ENCODE data around the gene ECE1.

DNA sequence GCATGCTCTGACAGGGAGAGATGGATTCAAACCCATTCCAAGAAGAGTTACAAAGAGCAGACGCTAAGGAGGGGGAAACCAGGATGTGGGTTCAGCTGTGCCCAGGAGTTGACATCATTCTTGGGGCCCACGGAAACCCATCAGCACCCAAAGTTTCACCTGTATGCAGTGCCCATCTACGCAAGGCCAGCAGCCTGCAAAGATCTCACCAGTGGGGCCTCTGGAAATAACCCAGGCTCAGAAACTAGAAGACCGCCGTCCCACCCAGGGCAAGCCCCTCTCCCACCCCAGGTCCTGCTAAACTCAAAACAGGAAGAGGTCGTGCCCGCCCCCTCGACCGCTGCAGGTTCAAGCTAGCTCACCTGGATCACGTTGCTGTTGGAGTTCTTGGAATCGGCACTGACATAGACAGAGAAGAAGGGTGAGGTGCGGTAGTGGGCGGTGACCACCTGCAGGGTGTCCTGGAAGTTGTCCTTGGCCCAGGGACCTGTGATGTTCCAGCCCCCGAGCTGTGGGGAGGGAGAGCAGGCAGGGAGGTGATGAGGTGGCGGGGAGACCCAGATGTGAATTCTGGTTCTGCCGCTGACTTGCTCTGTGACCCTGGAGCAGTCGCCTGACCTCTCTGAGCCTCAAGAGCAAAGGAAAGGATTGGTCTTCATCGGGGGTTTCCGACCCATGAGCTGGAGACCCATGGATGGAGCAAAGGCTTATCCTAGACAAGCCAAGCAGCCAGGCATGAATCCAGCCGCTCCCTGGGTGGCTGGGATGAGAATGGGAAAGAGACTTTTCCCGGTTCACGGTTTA is 31.7 kb downstream of the ECE1 start:
- TF ChIP-seq ZNF274 (IDR thresholded peaks at IDR 0.05; ENCODE audit: low read depth, low read length) (no peak), SUZ12 (IDR thresholded peaks at IDR 0.05; ENCODE audit: extremely low read depth, insufficient read depth, insufficient read length) (no peak)

Data from NT2/D1 (cell line).